ENCODE data around the gene IP6K3.

The IP6K3 gene

DNA sequence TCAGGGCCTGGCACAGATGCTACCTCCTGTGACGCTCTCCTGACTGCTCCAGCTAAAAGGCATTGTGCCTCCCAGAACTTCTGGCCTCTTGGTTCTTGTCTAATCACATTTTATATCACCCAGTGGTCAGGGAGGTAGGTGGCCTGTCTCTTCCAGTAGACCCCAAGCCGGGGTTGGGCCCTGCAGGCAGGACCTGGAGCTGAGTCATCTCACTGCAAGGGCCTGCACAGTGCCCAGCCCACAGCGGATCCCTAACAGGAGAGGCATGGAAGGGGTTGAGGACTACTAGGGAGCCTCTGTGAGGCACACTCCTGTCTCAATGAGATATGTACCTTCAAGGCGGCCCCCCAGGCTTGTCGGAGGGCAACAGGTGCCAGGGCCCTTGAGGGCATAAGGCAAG lies 35.9 kb upstream of the IP6K3 start:
- Histone ChIP-seq H3K4me3 (no peak overlapping the region), H3K9me3 (ENCODE audit: low read depth, low read length) (no peaks in the 10 kb centered on the region), H3K27ac (no peak overlapping the region), H3K9ac (ENCODE audit: insufficient read length) (no peak overlapping the region), H3K36me3 (ENCODE audit: insufficient read depth, low read length) (peaks cover 82% of the 10 kb centered on the region)
- DNase-seq (ENCODE audit: low read depth, low spot score), result no peak
- TF ChIP-seq EZH2 (IDR thresholded peaks at IDR 0.05), result no peak
- TF ChIP-seq POLR2AphosphoS5 (IDR thresholded peaks at IDR 0.05; ENCODE audit: borderline replicate concordance, low read depth, low read length), result no peak
- no peak for TF ChIP-seq FOXP2 (optimal IDR thresholded peaks at IDR 0.05; ENCODE audit: control extremely low read depth, extremely low read length, insufficient read depth)

DNA sequence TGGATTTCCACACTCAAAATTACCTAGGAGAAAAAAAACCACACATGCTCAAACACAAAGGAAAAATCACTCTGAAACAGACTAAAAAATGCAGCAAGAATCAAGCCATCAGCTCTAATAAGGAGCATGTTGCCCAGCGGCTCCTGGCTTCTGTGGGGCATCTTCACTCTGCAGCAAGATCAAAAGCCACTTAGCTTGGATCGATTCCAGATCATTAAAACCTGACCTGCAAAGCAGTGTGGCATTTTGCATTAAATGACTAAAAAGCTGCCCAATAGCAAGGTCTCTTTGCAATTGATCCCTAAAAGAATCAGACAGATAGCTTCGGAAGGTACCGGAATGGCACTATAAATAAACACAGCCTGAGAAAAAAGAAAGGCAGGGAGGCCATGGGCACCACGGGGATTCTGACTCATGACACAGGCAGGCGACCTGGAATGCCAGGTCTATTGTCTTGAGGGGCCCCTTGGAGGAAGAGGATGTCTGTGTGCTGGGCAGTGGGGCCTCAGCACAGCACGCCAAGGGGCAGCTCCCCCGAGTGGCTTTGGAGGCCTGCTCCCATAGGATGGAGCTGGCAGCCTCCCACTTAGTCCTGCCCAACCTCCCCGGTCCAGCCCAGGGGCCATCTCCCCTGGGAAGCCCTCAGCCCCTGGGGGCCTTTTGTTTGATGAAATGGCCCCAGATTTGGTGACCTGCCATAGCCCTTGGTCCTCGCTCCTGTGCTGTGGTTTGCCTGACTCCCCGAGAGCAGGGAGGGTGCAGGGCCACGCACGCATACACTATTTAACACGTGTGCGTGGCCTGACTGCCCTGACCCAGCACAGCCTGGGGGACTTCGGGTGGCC lies 34.6 kb upstream of the IP6K3 start:
- no peaks in the 10 kb centered on the region for H3K9me3 ChIP-seq (ENCODE audit: low read depth, low read length)
- DNase-seq (ENCODE audit: low read depth, low spot score), result no peak
- no peak overlapping the region for H3K4me3 ChIP-seq
- H3K9ac ChIP-seq (ENCODE audit: insufficient read length), result no peak overlapping the region
- peaks cover 88% of the 10 kb centered on the region for H3K36me3 ChIP-seq (ENCODE audit: insufficient read depth, low read length)
- H3K27ac ChIP-seq, result no peak overlapping the region
- TF ChIP-seq FOXP2 (optimal IDR thresholded peaks at IDR 0.05; ENCODE audit: control extremely low read depth, extremely low read length, insufficient read depth), result no peak
- no peak for TF ChIP-seq EZH2 (IDR thresholded peaks at IDR 0.05)
- TF ChIP-seq POLR2AphosphoS5 (IDR thresholded peaks at IDR 0.05; ENCODE audit: borderline replicate concordance, low read depth, low read length), result no peak

DNA sequence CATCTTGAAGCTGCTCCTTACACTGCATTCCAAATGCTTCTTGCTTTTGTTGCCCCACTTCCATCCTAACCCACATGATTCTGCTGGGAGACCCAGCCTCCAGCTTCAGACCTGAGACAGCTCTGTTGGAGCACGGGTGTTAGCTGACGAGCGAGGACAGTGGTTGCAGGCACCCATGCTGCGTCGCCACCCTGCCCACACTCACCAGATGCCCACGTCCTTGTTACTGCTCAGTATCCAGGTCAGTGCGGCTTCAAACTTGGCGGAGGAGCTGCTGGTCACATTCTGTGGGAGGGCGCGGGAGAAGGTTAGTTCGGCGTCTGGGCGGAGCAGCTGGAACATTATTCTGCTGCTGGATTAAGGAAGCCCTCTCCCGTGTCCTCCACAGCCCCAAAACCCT lies 33.2 kb upstream of the IP6K3 start:
- TF ChIP-seq EZH2 (IDR thresholded peaks at IDR 0.05), result no peak
- TF ChIP-seq POLR2AphosphoS5 (IDR thresholded peaks at IDR 0.05; ENCODE audit: borderline replicate concordance, low read depth, low read length), result no peak
- TF ChIP-seq FOXP2 (optimal IDR thresholded peaks at IDR 0.05; ENCODE audit: control extremely low read depth, extremely low read length, insufficient read depth), result no peak
- no peak overlapping the region for H3K4me3 ChIP-seq
- H3K9me3 ChIP-seq (ENCODE audit: low read depth, low read length), result no peaks in the 10 kb centered on the region
- H3K36me3 ChIP-seq (ENCODE audit: insufficient read depth, low read length), result peaks cover 94% of the 10 kb centered on the region
- H3K27ac ChIP-seq, result no peak overlapping the region
- no peak for DNase-seq (ENCODE audit: low read depth, low spot score)
- no peak overlapping the region for H3K9ac ChIP-seq (ENCODE audit: insufficient read length)

DNA sequence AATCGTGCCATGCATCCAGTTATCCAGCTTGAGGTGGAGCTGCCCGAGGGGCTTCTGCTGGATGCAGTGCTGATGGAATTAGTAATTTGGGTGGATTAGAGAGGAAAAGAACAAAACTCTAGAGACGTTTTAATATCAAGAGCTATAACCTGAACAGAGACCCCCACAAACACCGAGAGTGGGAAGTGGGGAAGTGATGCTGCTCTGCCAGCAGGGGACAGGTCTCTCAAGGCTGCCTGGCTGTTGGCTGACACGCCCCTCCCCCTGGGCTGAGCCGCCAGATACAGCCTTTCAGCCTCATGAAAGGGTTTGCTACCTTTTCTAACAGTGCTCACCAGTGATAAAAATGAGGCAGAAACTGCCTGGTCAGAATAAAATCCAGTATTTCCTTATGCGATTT lies 32.6 kb upstream of the IP6K3 start:
- Histone ChIP-seq H3K9me3 (ENCODE audit: low read depth, low read length) (no peaks in the 10 kb centered on the region), H3K4me3 (no peak overlapping the region), H3K36me3 (ENCODE audit: insufficient read depth, low read length) (peaks cover 95% of the 10 kb centered on the region), H3K27ac (no peak overlapping the region), H3K9ac (ENCODE audit: insufficient read length) (no peak overlapping the region)
- TF ChIP-seq FOXP2 (optimal IDR thresholded peaks at IDR 0.05; ENCODE audit: control extremely low read depth, extremely low read length, insufficient read depth) (no peak), POLR2AphosphoS5 (IDR thresholded peaks at IDR 0.05; ENCODE audit: borderline replicate concordance, low read depth, low read length) (no peak), EZH2 (IDR thresholded peaks at IDR 0.05) (no peak)
- no peak for DNase-seq (ENCODE audit: low read depth, low spot score)

DNA sequence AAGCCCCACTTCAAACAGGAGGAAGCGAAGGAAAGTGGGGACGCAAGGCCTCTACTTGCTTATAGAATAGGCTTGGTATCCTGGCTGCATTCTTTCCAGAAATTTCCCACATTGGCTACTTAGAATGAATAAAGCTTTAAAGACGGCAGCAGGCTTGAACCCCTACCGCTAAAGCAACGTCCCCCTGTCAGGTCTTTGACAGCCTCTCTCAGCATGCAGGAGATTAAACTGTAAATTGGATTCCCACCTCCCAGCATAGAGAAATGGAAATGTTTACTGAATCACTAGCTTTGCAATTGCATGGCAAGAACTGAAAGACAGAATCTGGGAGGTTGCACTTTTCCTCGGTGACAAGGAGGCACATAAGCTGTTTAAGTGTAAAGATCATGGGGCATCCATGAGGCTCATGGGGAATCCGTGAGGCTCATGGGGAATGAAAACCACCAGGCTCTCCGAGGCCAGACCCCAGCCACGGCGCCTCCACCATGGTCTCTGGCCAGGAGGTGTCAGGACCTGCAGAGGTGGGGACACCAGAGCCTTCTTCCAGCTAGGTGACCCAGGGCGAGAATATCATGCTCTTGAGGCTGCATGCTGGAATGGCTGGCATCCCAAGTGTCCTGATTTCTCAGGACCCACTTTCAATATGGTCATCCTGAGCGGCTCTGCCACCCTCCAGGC lies 31.9 kb upstream of the IP6K3 start:
- Histone ChIP-seq H3K4me3 (no peak overlapping the region), H3K27ac (no peak overlapping the region), H3K9me3 (ENCODE audit: low read depth, low read length) (no peaks in the 10 kb centered on the region), H3K9ac (ENCODE audit: insufficient read length) (no peak overlapping the region), H3K36me3 (ENCODE audit: insufficient read depth, low read length) (peaks cover 91% of the 10 kb centered on the region)
- no peak for DNase-seq (ENCODE audit: low read depth, low spot score)
- TF ChIP-seq EZH2 (IDR thresholded peaks at IDR 0.05), result no peak
- TF ChIP-seq POLR2AphosphoS5 (IDR thresholded peaks at IDR 0.05; ENCODE audit: borderline replicate concordance, low read depth, low read length), result no peak
- no peak for TF ChIP-seq FOXP2 (optimal IDR thresholded peaks at IDR 0.05; ENCODE audit: control extremely low read depth, extremely low read length, insufficient read depth)

DNA sequence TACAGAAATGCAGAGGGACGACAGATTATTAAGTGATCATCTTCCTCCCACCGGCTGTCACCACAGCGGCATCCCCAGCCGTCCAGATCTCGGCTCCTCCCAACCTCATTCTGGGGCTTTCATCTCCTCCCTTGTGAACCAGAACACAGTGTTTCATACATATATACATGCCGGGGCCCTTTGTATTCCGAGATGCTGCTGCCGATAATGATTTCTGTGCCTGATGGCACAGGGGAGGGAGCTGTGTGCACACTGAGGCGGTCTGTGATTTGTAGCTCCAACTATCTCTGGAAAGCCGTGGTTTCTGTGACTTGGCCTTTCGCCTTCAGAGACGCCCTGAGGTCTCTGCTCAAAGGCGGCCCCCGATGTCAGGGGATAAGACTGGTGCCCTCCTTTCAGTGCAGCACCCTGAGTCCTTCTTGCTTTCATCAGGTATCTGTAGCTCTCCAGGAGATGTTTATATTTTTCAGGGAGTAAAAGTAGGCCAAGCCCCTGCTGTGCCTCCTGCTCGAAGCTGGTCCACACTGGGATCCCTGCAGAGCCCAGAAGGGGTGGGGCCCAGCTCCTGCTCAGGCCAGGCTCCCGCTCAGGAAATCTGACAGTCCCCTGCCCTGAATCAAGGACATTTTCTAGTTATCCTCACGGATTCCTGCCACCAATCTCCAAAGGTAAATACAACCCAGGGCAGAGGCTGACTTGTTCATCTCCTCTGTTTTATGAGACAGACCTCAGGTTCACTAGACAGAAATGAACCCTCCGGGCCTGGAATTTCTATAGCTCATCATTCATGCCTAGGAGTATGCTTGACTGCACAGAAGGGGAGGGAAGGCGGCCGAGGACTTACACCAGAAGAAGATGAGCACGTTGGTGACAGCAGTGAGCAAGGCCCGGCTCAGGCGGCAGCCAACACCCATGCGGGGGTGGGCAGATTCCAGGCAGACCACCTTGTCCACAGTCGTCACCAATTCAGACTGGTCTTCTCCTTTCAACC lies 31.0 kb upstream of the IP6K3 start:
- H3K27ac ChIP-seq, result no peak overlapping the region
- TF ChIP-seq POLR2AphosphoS5 (IDR thresholded peaks at IDR 0.05; ENCODE audit: borderline replicate concordance, low read depth, low read length) (no peak), FOXP2 (optimal IDR thresholded peaks at IDR 0.05; ENCODE audit: control extremely low read depth, extremely low read length, insufficient read depth) (no peak), EZH2 (IDR thresholded peaks at IDR 0.05) (no peak)
- H3K9me3 ChIP-seq (ENCODE audit: low read depth, low read length), result no peaks in the 10 kb centered on the region
- no peak for DNase-seq (ENCODE audit: low read depth, low spot score)
- peaks cover 86% of the 10 kb centered on the region for H3K36me3 ChIP-seq (ENCODE audit: insufficient read depth, low read length)
- no peak overlapping the region for H3K9ac ChIP-seq (ENCODE audit: insufficient read length)
- H3K4me3 ChIP-seq, result no peak overlapping the region

DNA sequence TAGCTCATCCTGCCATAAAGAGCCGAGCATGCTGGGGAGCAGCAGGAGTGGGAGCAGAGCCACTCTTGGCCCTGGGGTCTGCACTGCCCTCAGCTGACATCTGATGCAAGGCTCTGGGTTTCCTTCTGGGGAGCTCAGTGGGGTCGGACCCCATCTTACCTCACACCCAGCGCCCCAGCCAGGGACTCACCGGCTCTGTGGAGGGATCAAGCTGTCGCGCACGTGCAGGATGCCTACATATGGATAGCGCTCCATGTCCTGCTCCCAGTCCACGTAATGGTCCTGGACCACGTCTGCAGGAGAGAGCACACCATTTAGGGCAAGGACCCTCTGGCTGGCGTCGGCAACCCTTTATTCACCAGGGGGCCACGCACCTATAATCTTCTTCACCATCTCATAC lies 30.1 kb upstream of the IP6K3 start:
- no peak for DNase-seq (ENCODE audit: low read depth, low spot score)
- no peak for TF ChIP-seq EZH2 (IDR thresholded peaks at IDR 0.05)
- no peak for TF ChIP-seq FOXP2 (optimal IDR thresholded peaks at IDR 0.05; ENCODE audit: control extremely low read depth, extremely low read length, insufficient read depth)
- no peak for TF ChIP-seq POLR2AphosphoS5 (IDR thresholded peaks at IDR 0.05; ENCODE audit: borderline replicate concordance, low read depth, low read length)
- Histone ChIP-seq H3K27ac (no peak overlapping the region), H3K9me3 (ENCODE audit: low read depth, low read length) (no peaks in the 10 kb centered on the region), H3K4me3 (no peak overlapping the region), H3K9ac (ENCODE audit: insufficient read length) (no peak overlapping the region), H3K36me3 (ENCODE audit: insufficient read depth, low read length) (peaks cover 84% of the 10 kb centered on the region)

DNA sequence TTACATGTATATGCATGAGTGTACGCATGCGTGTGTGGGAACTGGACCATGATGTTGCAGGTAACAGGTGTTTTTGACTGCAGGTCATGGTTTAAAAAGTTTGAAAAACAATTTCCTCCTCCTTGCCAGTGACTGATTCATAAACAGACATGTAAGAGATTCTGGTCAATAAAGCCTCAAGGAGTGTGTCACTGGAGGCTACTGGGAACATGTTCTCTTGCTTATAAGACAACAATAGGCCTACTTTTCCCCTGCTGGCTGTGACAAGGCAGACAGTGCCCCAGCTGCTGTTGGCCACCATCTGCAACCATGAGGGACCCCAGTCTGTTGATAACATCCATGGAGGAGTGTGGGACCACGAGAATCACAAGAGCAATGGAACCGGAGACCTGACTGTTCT lies 29.5 kb upstream of the IP6K3 start:
- Histone ChIP-seq H3K9ac (ENCODE audit: insufficient read length) (no peak overlapping the region), H3K36me3 (ENCODE audit: insufficient read depth, low read length) (peaks cover 80% of the 10 kb centered on the region), H3K27ac (no peak overlapping the region), H3K9me3 (ENCODE audit: low read depth, low read length) (no peaks in the 10 kb centered on the region), H3K4me3 (no peak overlapping the region)
- TF ChIP-seq EZH2 (IDR thresholded peaks at IDR 0.05), result no peak
- no peak for TF ChIP-seq POLR2AphosphoS5 (IDR thresholded peaks at IDR 0.05; ENCODE audit: borderline replicate concordance, low read depth, low read length)
- TF ChIP-seq FOXP2 (optimal IDR thresholded peaks at IDR 0.05; ENCODE audit: control extremely low read depth, extremely low read length, insufficient read depth), result no peak
- no peak for DNase-seq (ENCODE audit: low read depth, low spot score)
